ENCODE data around the gene GNAS-AS1.

Gene GNAS-AS1

GRCh38 chr20:58807801-58808200, 42.9 kb downstream of the GNAS-AS1 start:
- DNase-seq, result no peak

GRCh38 chr20:58803533-58803932, 47.2 kb downstream of the GNAS-AS1 start:
- no peak for DNase-seq

- no peak for DNase-seq
These were observed 48.6 kb downstream of the GNAS-AS1 start for GRCh38 chr20:58802061-58802460.

GRCh38 chr20:58800134-58800871, 50.4 kb downstream of the GNAS-AS1 start:
- DNase-seq, result no peak

- DNase-seq, result no peak
These were observed 53.0 kb downstream of the GNAS-AS1 start for GRCh38 chr20:58797371-58798338.

- no peak for DNase-seq
These were observed 54.8 kb downstream of the GNAS-AS1 start for GRCh38 chr20:58795923-58796245.

- no peak for DNase-seq
These were observed 55.4 kb downstream of the GNAS-AS1 start for GRCh38 chr20:58795181-58795922.

GRCh38 chr20:58794510-58795180, 56.1 kb downstream of the GNAS-AS1 start:
- no peak for DNase-seq

- DNase-seq, result no peak
These were observed 56.9 kb downstream of the GNAS-AS1 start for GRCh38 chr20:58793512-58794420.

GRCh38 chr20:58792426-58792825, 58.3 kb downstream of the GNAS-AS1 start:
- DNase-seq, result no peak

- DNase-seq, result no peak
These were observed 59.4 kb downstream of the GNAS-AS1 start for GRCh38 chr20:58791286-58791685.

- DNase-seq, result peak in 2 of 3 experiments; percentile 16 to 54
These were observed 60.2 kb downstream of the GNAS-AS1 start for GRCh38 chr20:58790454-58790853.

- DNase-seq, result peak in 1 of 3 experiments; percentile 63
These were observed 61.7 kb downstream of the GNAS-AS1 start for GRCh38 chr20:58788896-58789544.

GRCh38 chr20:58787211-58788005, 63.3 kb downstream of the GNAS-AS1 start:
- DNase-seq, result no peak

- no peak for DNase-seq
These were observed 66.2 kb downstream of the GNAS-AS1 start for GRCh38 chr20:58784321-58785074.

- DNase-seq, result no peak
These were observed 67.1 kb downstream of the GNAS-AS1 start for GRCh38 chr20:58783511-58784011.

- DNase-seq, result peak in 1 of 3 experiments; percentile 25
These were observed 69.6 kb downstream of the GNAS-AS1 start for GRCh38 chr20:58781138-58781537.

- no peak for DNase-seq
These were observed 71.9 kb downstream of the GNAS-AS1 start for GRCh38 chr20:58778760-58779159.

- DNase-seq, result no peak
These were observed 73.0 kb downstream of the GNAS-AS1 start for GRCh38 chr20:58777657-58778056.

Measured in NCI-H1417 (cell line).